Renal cortical epithelial cell (primary cell): Measurements from ENCODE around the gene CSNK1G1. TPM values are rescaled to one million over a fixed set of nuclear protein-coding genes. Genes with fewer than 3 reads are reported as not detected.
"Not testable (repeated sequence)": the region's sequence is repeated elsewhere in the genome, so short reads cannot be mapped to it uniquely, and the experiment has no call there.

Source experiments
- DNase-seq: peaks from one replicate; pipeline ENCODE4 v3.0.0-alpha.2; 2011; ENCODE audit warnings: low read depth
- total RNA-seq: library from RNA; depleted of rRNA; stranded (reverse); fragments of >200 nt; gene quantifications from 2 replicates; pipeline ENCODE4 v1.2.3, GENCODE V29; 2014

CSNK1G1 gene
- total RNA-seq, 1 donor from 2014 or later, result 53.5 TPM

GRCh38 chr15:64349375-64349774 is 6.6 kb downstream of the CSNK1G1 start:
- peak; percentile 19 for DNase-seq

GRCh38 chr15:64348455-64348854 is 7.5 kb downstream of the CSNK1G1 start:
- peak; percentile 36 for DNase-seq

GRCh38 chr15:64346242-64346641 is 9.7 kb downstream of the CSNK1G1 start:
- not testable (repeated sequence) for DNase-seq

GRCh38 chr15:64344651-64345294 is 11.2 kb downstream of the CSNK1G1 start:
- peak; percentile 60 for DNase-seq

GRCh38 chr15:64343841-64344240 is 12.1 kb downstream of the CSNK1G1 start:
- DNase-seq, result no peak

GRCh38 chr15:64343222-64343621 is 12.8 kb downstream of the CSNK1G1 start:
- DNase-seq, result no peak

- no peak for DNase-seq
These were observed 14.0 kb downstream of the CSNK1G1 start for GRCh38 chr15:64341961-64342360.

- DNase-seq, result no peak
These were observed 15.6 kb downstream of the CSNK1G1 start for GRCh38 chr15:64340355-64340754.

- no peak for DNase-seq
These were observed 18.2 kb downstream of the CSNK1G1 start for GRCh38 chr15:64337761-64338160.

- no peak for DNase-seq
These were observed 21.7 kb downstream of the CSNK1G1 start for GRCh38 chr15:64333986-64334929.

- no peak for DNase-seq
These were observed 22.5 kb downstream of the CSNK1G1 start for GRCh38 chr15:64333516-64333915.

- not testable (repeated sequence) for DNase-seq
These were observed 24.3 kb downstream of the CSNK1G1 start for GRCh38 chr15:64331668-64332067.

- DNase-seq, result not testable (repeated sequence)
These were observed 29.0 kb downstream of the CSNK1G1 start for GRCh38 chr15:64326975-64327374.

- not testable (repeated sequence) for DNase-seq
These were observed 29.5 kb downstream of the CSNK1G1 start for GRCh38 chr15:64326458-64326857.

GRCh38 chr15:64324165-64324877 is 31.7 kb downstream of the CSNK1G1 start:
- no peak for DNase-seq

GRCh38 chr15:64315216-64315615 is 40.8 kb downstream of the CSNK1G1 start:
- DNase-seq, result no peak

GRCh38 chr15:64314456-64314855 is 41.5 kb downstream of the CSNK1G1 start:
- DNase-seq, result no peak

GRCh38 chr15:64311566-64311965 is 44.4 kb downstream of the CSNK1G1 start:
- DNase-seq, result peak; percentile 72

- no peak for DNase-seq
These were observed 45.9 kb downstream of the CSNK1G1 start for GRCh38 chr15:64310036-64310435.

- no peak for DNase-seq
These were observed 50.7 kb downstream of the CSNK1G1 start for GRCh38 chr15:64305261-64305660.

GRCh38 chr15:64289550-64289949 is 66.4 kb downstream of the CSNK1G1 start:
- no peak for DNase-seq

GRCh38 chr15:64288999-64289398 is 67.0 kb downstream of the CSNK1G1 start:
- peak; percentile 85 for DNase-seq
